Measurements from ENCODE around the gene SLC39A3. TPM values are rescaled to one million over a fixed set of nuclear protein-coding genes. Genes with fewer than 3 reads are reported as not detected.
"Not testable (repeated sequence)": the region's sequence is repeated elsewhere in the genome, so short reads cannot be mapped to it uniquely, and the experiment has no call there.

SLC39A3 gene
- total RNA-seq, 1 experiment from 2014 or later = 67.6 TPM

DNA sequence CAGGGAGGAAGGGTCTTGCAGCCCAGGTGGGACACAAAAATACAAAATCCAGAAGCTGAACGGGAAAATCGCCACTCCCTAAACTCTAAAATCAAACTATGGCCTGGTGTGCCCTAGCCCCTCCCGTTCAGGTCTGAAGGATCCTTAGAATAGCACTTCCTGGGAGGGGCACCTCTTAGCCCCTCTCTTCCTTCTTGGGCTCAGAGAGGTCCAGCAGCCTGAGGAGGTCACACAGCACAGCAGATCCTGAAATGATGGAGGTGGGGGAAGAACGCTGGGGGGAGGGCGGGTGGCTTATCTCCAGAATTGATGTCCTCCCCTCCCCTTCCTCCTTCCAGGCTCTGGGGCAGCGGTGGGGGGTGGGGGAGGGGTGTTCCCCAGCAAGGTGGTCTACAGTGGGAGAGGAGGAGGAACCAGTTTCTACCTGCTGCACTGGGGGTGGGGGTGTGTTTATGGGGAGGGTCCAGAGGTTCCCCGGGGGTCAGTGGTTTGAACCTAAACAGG is 20.5 kb downstream of the SLC39A3 start:
- H3K27me3 ChIP-seq (replicated peaks) = peaks cover 27% of the 10 kb centered on the region
- no peak overlapping the region for H3K27ac ChIP-seq

GRCh38 chr19:2717638-2718541 is 21.9 kb downstream of the SLC39A3 start:
- H3K4me1 ChIP-seq (replicated peaks) = peaks cover 4% of the 10 kb centered on the region
- H3K27me3 ChIP-seq (replicated peaks) = peaks cover 27% of the 10 kb centered on the region
- peak in 1 of 2 experiments; percentile 41 for DNase-seq (ENCODE audit: low read depth in 1 of 2, low spot score in 2 of 2)
- H3K9me3 ChIP-seq (replicated peaks) = peaks cover 9% of the 10 kb centered on the region
- H3K27ac ChIP-seq = no peak overlapping the region
- H3K4me3 ChIP-seq = no peak overlapping the region
- H3K36me3 ChIP-seq = no peaks in the 10 kb centered on the region

More for the DNA sequence above, 20.5 kb downstream of the SLC39A3 start:
- no peak for DNase-seq (ENCODE audit: low read depth in 1 of 2, low spot score in 2 of 2)
- Histone ChIP-seq H3K36me3 (no peaks in the 10 kb centered on the region), H3K9me3 (replicated peaks) (peaks cover 9% of the 10 kb centered on the region), H3K4me3 (no peak overlapping the region), H3K4me1 (replicated peaks) (peaks cover 11% of the 10 kb centered on the region)

GRCh38 chr19:2716722-2717637 is 22.8 kb downstream of the SLC39A3 start:
- DNase-seq (ENCODE audit: low read depth in 1 of 2, low spot score in 2 of 2) = no peak
- Histone ChIP-seq H3K27me3 (replicated peaks) (peaks cover 24% of the 10 kb centered on the region), H3K36me3 (no peaks in the 10 kb centered on the region), H3K9me3 (replicated peaks) (peaks cover 9% of the 10 kb centered on the region), H3K27ac (no peak overlapping the region), H3K4me3 (no peak overlapping the region), H3K4me1 (replicated peaks) (no peaks in the 10 kb centered on the region)

DNA sequence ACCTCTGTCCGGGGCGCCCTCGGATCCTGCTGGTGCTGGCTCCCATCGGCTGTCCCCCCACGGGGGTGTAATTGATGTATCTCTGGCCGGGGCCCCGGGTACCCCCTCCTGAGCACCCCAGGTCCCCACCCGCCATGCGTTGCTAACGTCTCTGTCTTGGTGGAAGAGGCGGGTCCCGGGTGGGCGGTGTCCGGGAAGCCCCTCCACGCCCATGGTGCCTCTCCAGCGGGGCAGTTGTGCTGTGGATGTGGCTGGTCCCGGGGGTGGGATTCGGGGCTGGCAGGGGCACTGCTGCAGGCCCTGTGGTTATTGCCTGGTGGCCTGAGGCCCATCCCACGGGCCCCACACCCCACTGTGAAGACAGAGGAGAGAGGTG is 23.6 kb downstream of the SLC39A3 start:
- no peak overlapping the region for H3K27ac ChIP-seq
- H3K9me3 ChIP-seq (replicated peaks) = peaks cover 9% of the 10 kb centered on the region
- no peaks in the 10 kb centered on the region for H3K36me3 ChIP-seq
- no peak overlapping the region for H3K4me3 ChIP-seq
- H3K27me3 ChIP-seq (replicated peaks) = peaks cover 24% of the 10 kb centered on the region
- H3K4me1 ChIP-seq (replicated peaks) = no peaks in the 10 kb centered on the region; the same call in 1 of the 2 replicates
- DNase-seq (ENCODE audit: low read depth in 1 of 2, low spot score in 2 of 2) = no peak

GRCh38 chr19:2715470-2716274 is 24.1 kb downstream of the SLC39A3 start:
- no peak overlapping the region for H3K4me3 ChIP-seq
- no peaks in the 10 kb centered on the region for H3K36me3 ChIP-seq
- peaks cover 26% of the 10 kb centered on the region for H3K27me3 ChIP-seq (replicated peaks)
- no peak for DNase-seq (ENCODE audit: low read depth in 1 of 2, low spot score in 2 of 2)
- no peak overlapping the region for H3K27ac ChIP-seq
- H3K9me3 ChIP-seq (replicated peaks) = peaks cover 9% of the 10 kb centered on the region
- no peaks in the 10 kb centered on the region; the same call in 1 of the 2 replicates for H3K4me1 ChIP-seq (replicated peaks)

- Histone ChIP-seq H3K4me1 (replicated peaks) (no peaks in the 10 kb centered on the region; the same call in 1 of the 2 replicates), H3K4me3 (no peak overlapping the region), H3K27ac (no peak overlapping the region), H3K36me3 (no peaks in the 10 kb centered on the region), H3K27me3 (replicated peaks) (peaks cover 19% of the 10 kb centered on the region), H3K9me3 (replicated peaks) (peaks cover 9% of the 10 kb centered on the region)
- no peak for DNase-seq (ENCODE audit: low read depth in 1 of 2, low spot score in 2 of 2)
Observed at GRCh38 chr19:2714531-2715269, 25.1 kb downstream of the SLC39A3 start.

DNA sequence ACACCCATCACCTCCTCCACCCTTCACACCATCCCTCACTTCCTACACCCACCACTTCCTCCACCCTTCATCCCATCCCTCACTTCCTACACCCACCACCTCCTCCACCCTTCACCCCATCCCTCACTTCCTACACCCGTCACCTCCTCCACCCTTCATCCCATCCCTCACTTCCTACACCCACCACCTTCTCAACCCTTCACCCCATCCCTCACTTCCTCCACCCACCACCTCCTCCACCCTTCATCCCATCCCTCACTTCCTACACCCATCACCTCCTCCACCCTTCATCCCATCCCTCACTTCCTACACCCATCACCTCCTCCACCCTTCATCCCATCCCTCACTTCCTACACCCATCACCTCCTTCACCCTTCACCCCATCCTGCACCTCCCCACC is 25.7 kb downstream of the SLC39A3 start:
- not testable (repeated sequence) for H3K36me3 ChIP-seq; DNase-seq (ENCODE audit: low read depth in 1 of 2, low spot score in 2 of 2); H3K9me3 ChIP-seq (replicated peaks); H3K27ac ChIP-seq; H3K4me3 ChIP-seq; H3K4me1 ChIP-seq (replicated peaks)
- peaks cover 20% of the 10 kb centered on the region; the same call in 1 of the 2 replicates for H3K27me3 ChIP-seq (replicated peaks)

- H3K27ac ChIP-seq; H3K36me3 ChIP-seq; DNase-seq (ENCODE audit: low read depth in 1 of 2, low spot score in 2 of 2); H3K9me3 ChIP-seq (replicated peaks); H3K4me3 ChIP-seq; H3K4me1 ChIP-seq (replicated peaks): not testable (repeated sequence)
- H3K27me3 ChIP-seq (replicated peaks) = peaks cover 23% of the 10 kb centered on the region
Observed at GRCh38 chr19:2713170-2713569, 26.6 kb downstream of the SLC39A3 start.

DNA sequence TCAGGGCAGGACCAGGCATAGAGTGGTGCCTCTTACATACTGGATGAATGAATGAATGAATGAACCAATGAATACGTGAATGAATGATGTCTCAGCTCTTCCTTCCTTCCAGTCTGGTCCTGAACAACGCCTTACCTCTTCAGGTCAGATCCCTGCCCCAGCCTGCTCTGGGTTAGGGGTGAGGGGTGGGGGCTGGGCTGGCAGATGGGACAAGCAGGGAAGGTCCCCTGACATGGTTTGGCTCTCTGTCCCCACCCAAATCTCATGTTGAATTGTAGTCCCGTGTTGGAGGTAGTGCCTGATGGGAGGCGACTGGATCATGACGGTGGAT is 28.0 kb downstream of the SLC39A3 start:
- Histone ChIP-seq H3K36me3 (no peaks in the 10 kb centered on the region), H3K4me1 (replicated peaks) (no peaks in the 10 kb centered on the region; the same call in 1 of the 2 replicates), H3K4me3 (no peak overlapping the region), H3K27ac (no peak overlapping the region), H3K9me3 (replicated peaks) (peaks cover 9% of the 10 kb centered on the region), H3K27me3 (replicated peaks) (peaks cover 26% of the 10 kb centered on the region)
- DNase-seq (ENCODE audit: low read depth in 1 of 2, low spot score in 2 of 2) = no peak

- no peaks in the 10 kb centered on the region for H3K36me3 ChIP-seq
- no peak for DNase-seq (ENCODE audit: low read depth in 1 of 2, low spot score in 2 of 2)
- H3K27me3 ChIP-seq (replicated peaks) = peaks cover 26% of the 10 kb centered on the region
- no peak overlapping the region for H3K4me3 ChIP-seq
- H3K9me3 ChIP-seq (replicated peaks) = peaks cover 9% of the 10 kb centered on the region
- H3K27ac ChIP-seq = no peak overlapping the region
- no peaks in the 10 kb centered on the region; the same call in 1 of the 2 replicates for H3K4me1 ChIP-seq (replicated peaks)
Observed at GRCh38 chr19:2711172-2711874, 28.5 kb downstream of the SLC39A3 start.

GRCh38 chr19:2706251-2706650 is 33.6 kb downstream of the SLC39A3 start:
- DNase-seq (ENCODE audit: low read depth in 1 of 2, low spot score in 2 of 2) = no peak
- H3K4me3 ChIP-seq = no peak overlapping the region
- H3K27ac ChIP-seq = no peak overlapping the region
- H3K27me3 ChIP-seq (replicated peaks) = peaks cover 42% of the 10 kb centered on the region
- no peaks in the 10 kb centered on the region for H3K36me3 ChIP-seq
- H3K4me1 ChIP-seq (replicated peaks) = no peaks in the 10 kb centered on the region; the same call in 1 of the 2 replicates
- no peaks in the 10 kb centered on the region for H3K9me3 ChIP-seq (replicated peaks)

- DNase-seq (ENCODE audit: low read depth in 1 of 2, low spot score in 2 of 2) = no peak
- H3K36me3 ChIP-seq = no peaks in the 10 kb centered on the region
- H3K27me3 ChIP-seq (replicated peaks) = peaks cover 53% of the 10 kb centered on the region
- H3K4me1 ChIP-seq (replicated peaks) = no peaks in the 10 kb centered on the region
- no peak overlapping the region for H3K4me3 ChIP-seq
- no peak overlapping the region for H3K27ac ChIP-seq
- H3K9me3 ChIP-seq (replicated peaks) = no peaks in the 10 kb centered on the region
Observed at GRCh38 chr19:2703691-2704216, 36.1 kb downstream of the SLC39A3 start.
